HepG2 (cell line): Measurements from ENCODE around the gene SH2D6. TPM values are rescaled to one million over a fixed set of nuclear protein-coding genes. Genes with fewer than 3 reads are reported as not detected.

Source experiments
- FOXM1 ChIP-seq: sonication (generic); formaldehyde crosslinking; IDR thresholded peaks from 2 replicates; pipeline ENCODE4 v1.5.0; 2020; ENCODE audit warnings: missing genetic modification reagents
- GABPB1 ChIP-seq: IDR thresholded peaks from 2 replicates; pipeline ENCODE4 v1.6.1; 2016; ENCODE audit warnings: mild to moderate bottlenecking, missing genetic modification reagents, moderate library complexity, missing compliant biosample characterization
- HHEX ChIP-seq: IDR thresholded peaks from 2 replicates; pipeline ENCODE4 v1.6.1; 2016; ENCODE audit warnings: control low read depth
- HMG20B ChIP-seq: conservative IDR thresholded peaks from 2 replicates; pipeline ENCODE4 v1.6.1; 2016; ENCODE audit warnings: missing genetic modification reagents, missing compliant biosample characterization
- HOXA7 ChIP-seq: sonication (generic); formaldehyde crosslinking; IDR thresholded peaks from 2 replicates; pipeline ENCODE4 v1.8.1; 2022; ENCODE audit warnings: mild to moderate bottlenecking, missing genetic modification reagents, moderate library complexity
- KDM5B ChIP-seq: sonication (generic); formaldehyde crosslinking; IDR thresholded peaks from 2 replicates; pipeline ENCODE4 v1.4.0; 2020; ENCODE audit warnings: missing genetic modification reagents, mild to moderate bottlenecking, borderline replicate concordance
- MLLT10 ChIP-seq: sonication (generic); formaldehyde crosslinking; IDR thresholded peaks from 2 replicates; pipeline ENCODE4 v1.4.0; 2020; ENCODE audit warnings: missing genetic modification reagents
- NFE2L2 ChIP-seq: fragments of 150-350 bp; IDR thresholded peaks from 2 replicates; pipeline ENCODE4 v1.6.1; 2014; ENCODE audit warnings: low read length
- POLR2G ChIP-seq: fragments of 200-400 bp; formaldehyde crosslinking; IDR thresholded peaks from 2 replicates; pipeline ENCODE4 v1.6.1; 2018; ENCODE audit warnings: mild to moderate bottlenecking, low read depth, low read length, moderate library complexity
- REPIN1 ChIP-seq: sonication (generic); formaldehyde crosslinking; IDR thresholded peaks from 2 replicates; pipeline ENCODE4 v1.8.0; 2022; ENCODE audit warnings: missing genetic modification reagents, low read depth, mild to moderate bottlenecking, borderline replicate concordance
- SMAD9 ChIP-seq: sonication (generic); formaldehyde crosslinking; IDR thresholded peaks from 2 replicates; pipeline ENCODE4 v1.5.1; 2020; ENCODE audit warnings: mild to moderate bottlenecking, missing genetic modification reagents
- TEAD2 ChIP-seq: sonication (generic); formaldehyde crosslinking; IDR thresholded peaks from 2 replicates; pipeline ENCODE4 v1.9.0; 2021; ENCODE audit warnings: missing genetic modification reagents
- ZFP36L2 ChIP-seq: sonication (generic); formaldehyde crosslinking; IDR thresholded peaks from 2 replicates; pipeline ENCODE4 v1.4.0; 2020; ENCODE audit warnings: missing genetic modification reagents
- ZKSCAN5 ChIP-seq: sonication (generic); formaldehyde crosslinking; IDR thresholded peaks from 2 replicates; pipeline ENCODE4 v1.5.1; 2020; ENCODE audit warnings: mild to moderate bottlenecking, missing genetic modification reagents
- ZNF10 ChIP-seq: sonication (generic); formaldehyde crosslinking; IDR thresholded peaks from 2 replicates; pipeline ENCODE4 v1.4.0; 2020; ENCODE audit warnings: mild to moderate bottlenecking, low read depth, missing genetic modification reagents, borderline replicate concordance
- ZNF160 ChIP-seq: sonication (generic); formaldehyde crosslinking; IDR thresholded peaks from 2 replicates; pipeline ENCODE4 v1.8.0; 2022; ENCODE audit warnings: mild to moderate bottlenecking, inconsistent platforms, missing genetic modification reagents
- ZNF790 ChIP-seq: sonication (generic); formaldehyde crosslinking; IDR thresholded peaks from 2 replicates; pipeline ENCODE4 v1.8.0; 2022; ENCODE audit warnings: missing genetic modification reagents, mild to moderate bottlenecking, borderline replicate concordance
- polyA plus RNA-seq, 8 experiments: library from polyadenylated mRNA; depleted of rRNA in 3 of 8; stranded (reverse) in 7 of 8; unstranded in 1 of 8; fragments of >200 nt; fragmentation: Illumina TruSeq in 4 of 8; extraction: Trizol in 4 of 8; gene quantifications; 2 replicates each; pipeline versions ENCODE4 v1.2.1 to v1.2.3, GENCODE V29; 2011 to 2016; ENCODE audit warnings: low read depth in 4 of 8, missing spikeins in 1 of 8, mixed read lengths in 1 of 8; ENCODE audit not compliant: insufficient read depth in 1 of 8
- total RNA-seq, 5 experiments: library from RNA; depleted of rRNA; stranded (reverse); fragments of >200 nt; fragmentation: Illumina TruSeq; extraction: Trizol; gene quantifications; 2 replicates each; pipeline ENCODE4 v1.2.3, GENCODE V29; 2016; ENCODE audit warnings: low read depth in 1 of 5
- TF ChIP-seq, protein P1 (sequence below), 2 experiments: sonication (generic) in 1 of 2; formaldehyde crosslinking in 1 of 2; IDR thresholded peaks; 2 replicates each; pipeline versions ENCODE4 v1.6.1 to v1.9.0; 2014 to 2022; ENCODE audit warnings: antibody characterized with exemption in 1 of 2, borderline replicate concordance in 1 of 2, inconsistent platforms in 1 of 2, low read depth in 1 of 2, missing genetic modification reagents in 1 of 2
- TF ChIP-seq, protein P2 (sequence below): sonication (generic); formaldehyde crosslinking; IDR thresholded peaks from 2 replicates; pipeline ENCODE4 v1.8.0; 2022; ENCODE audit warnings: missing genetic modification reagents, mild to moderate bottlenecking, moderate library complexity, borderline replicate concordance
- TF ChIP-seq, protein P3 (sequence below): sonication (generic); formaldehyde crosslinking; IDR thresholded peaks from 2 replicates; pipeline ENCODE4 v1.5.0; 2020; ENCODE audit warnings: mild to moderate bottlenecking, missing genetic modification reagents

Gene SH2D6
- total and polyA plus RNA-seq, 2 of the 13 experiments (the other 11 are each of a cell fraction or from before 2014, with no cell fraction given): 0.11 to 0.26 TPM

DNA sequence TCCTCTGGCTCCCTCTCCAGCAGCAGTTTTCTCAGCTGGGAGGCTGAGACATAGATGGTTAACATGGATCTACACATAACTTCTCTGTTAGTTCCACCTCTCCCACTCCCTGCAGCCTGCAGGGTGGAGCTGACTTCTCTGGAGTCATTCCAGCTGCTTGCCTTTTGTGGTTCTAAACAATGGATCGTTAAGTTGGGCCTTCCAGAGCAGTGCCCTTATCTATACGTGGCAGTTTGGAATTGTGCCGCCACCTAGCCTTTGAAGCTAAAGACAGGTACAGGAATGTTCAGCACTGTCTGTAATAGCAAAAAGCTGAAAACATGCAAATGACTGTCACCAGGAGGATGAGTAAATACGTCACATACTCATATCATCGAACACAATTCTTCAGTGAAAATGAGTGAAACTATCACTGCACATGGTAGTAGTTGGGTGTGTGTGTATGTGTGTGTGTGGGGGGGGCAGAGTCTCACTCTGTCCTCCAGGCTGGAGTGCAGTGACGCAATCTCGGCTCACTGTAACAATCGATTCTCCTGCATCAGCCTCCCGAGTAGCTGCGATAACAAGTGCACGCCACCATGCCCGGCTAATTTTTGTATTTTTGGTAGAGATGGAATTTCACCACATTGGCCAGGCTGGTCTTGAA, 50.3 kb downstream of the SH2D6 start (continued):
- TF ChIP-seq HMG20B (CRISPR knock-in tag): no peak; the same call in 1 of the 2 replicates
- peak; percentile 51 for TF ChIP-seq HHEX (CRISPR knock-in tag)
- peak; percentile 57; the same call in 1 of the 2 replicates for TF ChIP-seq GABPB1
- TF ChIP-seq FOXM1 (CRISPR knock-in tag): no peak
- TF ChIP-seq, protein P1, sequence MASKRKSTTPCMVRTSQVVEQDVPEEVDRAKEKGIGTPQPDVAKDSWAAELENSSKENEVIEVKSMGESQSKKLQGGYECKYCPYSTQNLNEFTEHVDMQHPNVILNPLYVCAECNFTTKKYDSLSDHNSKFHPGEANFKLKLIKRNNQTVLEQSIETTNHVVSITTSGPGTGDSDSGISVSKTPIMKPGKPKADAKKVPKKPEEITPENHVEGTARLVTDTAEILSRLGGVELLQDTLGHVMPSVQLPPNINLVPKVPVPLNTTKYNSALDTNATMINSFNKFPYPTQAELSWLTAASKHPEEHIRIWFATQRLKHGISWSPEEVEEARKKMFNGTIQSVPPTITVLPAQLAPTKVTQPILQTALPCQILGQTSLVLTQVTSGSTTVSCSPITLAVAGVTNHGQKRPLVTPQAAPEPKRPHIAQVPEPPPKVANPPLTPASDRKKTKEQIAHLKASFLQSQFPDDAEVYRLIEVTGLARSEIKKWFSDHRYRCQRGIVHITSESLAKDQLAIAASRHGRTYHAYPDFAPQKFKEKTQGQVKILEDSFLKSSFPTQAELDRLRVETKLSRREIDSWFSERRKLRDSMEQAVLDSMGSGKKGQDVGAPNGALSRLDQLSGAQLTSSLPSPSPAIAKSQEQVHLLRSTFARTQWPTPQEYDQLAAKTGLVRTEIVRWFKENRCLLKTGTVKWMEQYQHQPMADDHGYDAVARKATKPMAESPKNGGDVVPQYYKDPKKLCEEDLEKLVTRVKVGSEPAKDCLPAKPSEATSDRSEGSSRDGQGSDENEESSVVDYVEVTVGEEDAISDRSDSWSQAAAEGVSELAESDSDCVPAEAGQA (IDR thresholded peaks at IDR 0.05; ENCODE audit: low read depth): peak; percentile 68; the same call in 1 of the 2 replicates
- TF ChIP-seq, protein P1 (CRISPR knock-in tag; IDR thresholded peaks at IDR 0.05; ENCODE audit: borderline replicate concordance): no peak
- TF ChIP-seq TEAD2: no peak
- TF ChIP-seq, protein P2, sequence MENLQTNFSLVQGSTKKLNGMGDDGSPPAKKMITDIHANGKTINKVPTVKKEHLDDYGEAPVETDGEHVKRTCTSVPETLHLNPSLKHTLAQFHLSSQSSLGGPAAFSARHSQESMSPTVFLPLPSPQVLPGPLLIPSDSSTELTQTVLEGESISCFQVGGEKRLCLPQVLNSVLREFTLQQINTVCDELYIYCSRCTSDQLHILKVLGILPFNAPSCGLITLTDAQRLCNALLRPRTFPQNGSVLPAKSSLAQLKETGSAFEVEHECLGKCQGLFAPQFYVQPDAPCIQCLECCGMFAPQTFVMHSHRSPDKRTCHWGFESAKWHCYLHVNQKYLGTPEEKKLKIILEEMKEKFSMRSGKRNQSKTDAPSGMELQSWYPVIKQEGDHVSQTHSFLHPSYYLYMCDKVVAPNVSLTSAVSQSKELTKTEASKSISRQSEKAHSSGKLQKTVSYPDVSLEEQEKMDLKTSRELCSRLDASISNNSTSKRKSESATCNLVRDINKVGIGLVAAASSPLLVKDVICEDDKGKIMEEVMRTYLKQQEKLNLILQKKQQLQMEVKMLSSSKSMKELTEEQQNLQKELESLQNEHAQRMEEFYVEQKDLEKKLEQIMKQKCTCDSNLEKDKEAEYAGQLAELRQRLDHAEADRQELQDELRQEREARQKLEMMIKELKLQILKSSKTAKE: peak; percentile 36; the same call in 1 of the 2 replicates
- no peak for TF ChIP-seq ZNF790 (CRISPR knock-in tag)
- TF ChIP-seq ZNF160 (CRISPR knock-in tag): no peak
- no peak for TF ChIP-seq ZKSCAN5 (CRISPR knock-in tag)
- no peak for TF ChIP-seq ZNF10 (CRISPR knock-in tag)
- TF ChIP-seq SMAD9 (CRISPR knock-in tag): no peak
- no peak for TF ChIP-seq POLR2G
- no peak; the same call in 1 of the 2 replicates for TF ChIP-seq KDM5B (CRISPR knock-in tag)
- no peak for TF ChIP-seq ZFP36L2 (CRISPR knock-in tag)
- TF ChIP-seq MLLT10 (CRISPR knock-in tag): no peak
- no peak for TF ChIP-seq HOXA7 (CRISPR knock-in tag)
- TF ChIP-seq NFE2L2: no peak
- TF ChIP-seq REPIN1 (CRISPR knock-in tag): no peak
- TF ChIP-seq, protein P3, sequence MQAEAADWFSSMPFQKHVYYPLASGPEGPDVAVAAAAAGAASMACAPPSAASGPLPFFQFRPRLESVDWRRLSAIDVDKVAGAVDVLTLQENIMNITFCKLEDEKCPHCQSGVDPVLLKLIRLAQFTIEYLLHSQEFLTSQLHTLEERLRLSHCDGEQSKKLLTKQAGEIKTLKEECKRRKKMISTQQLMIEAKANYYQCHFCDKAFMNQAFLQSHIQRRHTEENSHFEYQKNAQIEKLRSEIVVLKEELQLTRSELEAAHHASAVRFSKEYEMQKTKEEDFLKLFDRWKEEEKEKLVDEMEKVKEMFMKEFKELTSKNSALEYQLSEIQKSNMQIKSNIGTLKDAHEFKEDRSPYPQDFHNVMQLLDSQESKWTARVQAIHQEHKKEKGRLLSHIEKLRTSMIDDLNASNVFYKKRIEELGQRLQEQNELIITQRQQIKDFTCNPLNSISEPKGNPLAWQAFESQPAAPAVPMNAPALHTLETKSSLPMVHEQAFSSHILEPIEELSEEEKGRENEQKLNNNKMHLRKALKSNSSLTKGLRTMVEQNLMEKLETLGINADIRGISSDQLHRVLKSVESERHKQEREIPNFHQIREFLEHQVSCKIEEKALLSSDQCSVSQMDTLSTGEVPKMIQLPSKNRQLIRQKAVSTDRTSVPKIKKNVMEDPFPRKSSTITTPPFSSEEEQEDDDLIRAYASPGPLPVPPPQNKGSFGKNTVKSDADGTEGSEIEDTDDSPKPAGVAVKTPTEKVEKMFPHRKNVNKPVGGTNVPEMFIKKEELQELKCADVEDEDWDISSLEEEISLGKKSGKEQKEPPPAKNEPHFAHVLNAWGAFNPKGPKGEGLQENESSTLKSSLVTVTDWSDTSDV (CRISPR knock-in tag): no peak
- TF ChIP-seq, all 625 proteins: peak for 208
